GM10266 (cell line): ENCODE data around the gene ANKRD44.

Experiments used
- DNase-seq: peaks from one replicate; pipeline ENCODE4 v3.0.0; 2012; ENCODE audit errors: extremely low spot score
- TF ChIP-seq, protein P1 (sequence below): IDR thresholded peaks from 2 replicates; pipeline ENCODE4 v1.5.1; 2012; ENCODE audit warnings: mild to moderate bottlenecking, low read depth; ENCODE audit not compliant: control insufficient read depth, insufficient read depth; ENCODE audit errors: missing control alignments

Gene ANKRD44

DNA sequence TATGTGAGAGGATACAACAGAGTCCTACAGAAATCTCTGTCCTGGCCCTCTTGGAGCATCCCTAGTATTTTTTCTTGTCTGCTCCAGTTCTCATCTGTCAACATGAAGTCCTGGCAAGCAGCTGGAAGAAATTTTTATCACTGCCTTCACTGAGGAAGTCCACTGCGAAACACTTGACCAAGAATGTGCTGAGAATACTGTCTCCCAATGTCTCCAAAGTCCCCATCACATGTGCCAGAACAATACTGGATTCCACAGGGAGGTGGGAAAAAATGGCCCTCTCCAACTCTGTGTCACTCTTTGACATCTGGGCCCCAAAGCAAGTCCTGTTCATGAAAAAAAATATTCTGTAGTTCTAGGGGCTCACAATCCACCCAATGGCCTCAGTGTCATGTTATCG lies 351.3 kb downstream of the ANKRD44 start:
- TF ChIP-seq, protein P1, sequence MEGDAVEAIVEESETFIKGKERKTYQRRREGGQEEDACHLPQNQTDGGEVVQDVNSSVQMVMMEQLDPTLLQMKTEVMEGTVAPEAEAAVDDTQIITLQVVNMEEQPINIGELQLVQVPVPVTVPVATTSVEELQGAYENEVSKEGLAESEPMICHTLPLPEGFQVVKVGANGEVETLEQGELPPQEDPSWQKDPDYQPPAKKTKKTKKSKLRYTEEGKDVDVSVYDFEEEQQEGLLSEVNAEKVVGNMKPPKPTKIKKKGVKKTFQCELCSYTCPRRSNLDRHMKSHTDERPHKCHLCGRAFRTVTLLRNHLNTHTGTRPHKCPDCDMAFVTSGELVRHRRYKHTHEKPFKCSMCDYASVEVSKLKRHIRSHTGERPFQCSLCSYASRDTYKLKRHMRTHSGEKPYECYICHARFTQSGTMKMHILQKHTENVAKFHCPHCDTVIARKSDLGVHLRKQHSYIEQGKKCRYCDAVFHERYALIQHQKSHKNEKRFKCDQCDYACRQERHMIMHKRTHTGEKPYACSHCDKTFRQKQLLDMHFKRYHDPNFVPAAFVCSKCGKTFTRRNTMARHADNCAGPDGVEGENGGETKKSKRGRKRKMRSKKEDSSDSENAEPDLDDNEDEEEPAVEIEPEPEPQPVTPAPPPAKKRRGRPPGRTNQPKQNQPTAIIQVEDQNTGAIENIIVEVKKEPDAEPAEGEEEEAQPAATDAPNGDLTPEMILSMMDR: no peak
- no peak for DNase-seq

DNA sequence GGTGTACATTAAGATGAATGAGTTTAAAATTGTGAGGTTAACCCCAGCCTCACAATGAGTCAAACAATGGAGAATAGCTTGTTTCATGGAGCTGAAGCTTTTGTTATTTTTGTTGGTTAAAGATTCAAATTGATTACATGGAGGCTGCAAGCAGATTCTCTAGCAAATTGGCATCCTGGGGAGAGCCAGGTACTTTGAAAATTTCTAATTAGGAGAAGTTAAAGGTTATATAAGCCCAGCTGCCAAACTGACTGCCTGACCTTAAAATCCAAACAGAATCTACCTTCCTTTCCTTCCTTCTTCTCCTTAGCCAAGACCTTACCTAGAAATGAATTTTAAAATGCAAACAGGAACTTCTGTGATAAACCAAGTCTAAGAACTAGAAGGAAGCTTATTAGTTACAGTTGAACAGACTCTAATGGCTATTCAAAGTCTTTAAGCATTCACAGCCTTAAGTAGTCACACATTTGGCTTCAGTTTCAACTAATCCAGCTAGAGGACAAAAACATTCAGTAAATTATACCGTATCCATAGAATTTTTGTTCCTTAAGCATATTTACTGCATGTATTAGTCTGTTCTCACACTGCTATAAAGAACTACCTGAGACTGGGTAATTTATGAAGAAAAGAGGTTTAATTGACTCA lies 352.6 kb downstream of the ANKRD44 start:
- no peak for DNase-seq
- TF ChIP-seq, protein P1: no peak

DNA sequence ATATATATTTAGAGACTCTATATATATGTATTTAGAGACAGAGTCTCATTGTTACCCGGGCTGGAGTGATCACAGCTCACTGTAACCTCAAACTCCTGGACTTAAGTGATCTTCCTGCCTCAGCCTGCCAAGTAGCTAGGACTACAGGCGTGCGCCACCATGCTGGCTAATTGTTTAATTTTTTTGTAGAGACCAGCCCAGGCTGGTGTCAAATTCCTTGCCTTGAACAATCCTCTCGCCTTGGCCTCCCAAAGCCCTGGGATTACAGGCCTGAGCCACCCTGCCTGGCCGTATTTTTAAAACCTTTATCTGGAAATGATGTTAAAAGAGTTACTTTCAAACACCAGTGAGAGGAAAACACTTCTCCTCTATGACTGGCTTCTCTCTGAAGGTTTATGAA lies 353.1 kb downstream of the ANKRD44 start:
- TF ChIP-seq, protein P1: no peak
- no peak for DNase-seq

DNA sequence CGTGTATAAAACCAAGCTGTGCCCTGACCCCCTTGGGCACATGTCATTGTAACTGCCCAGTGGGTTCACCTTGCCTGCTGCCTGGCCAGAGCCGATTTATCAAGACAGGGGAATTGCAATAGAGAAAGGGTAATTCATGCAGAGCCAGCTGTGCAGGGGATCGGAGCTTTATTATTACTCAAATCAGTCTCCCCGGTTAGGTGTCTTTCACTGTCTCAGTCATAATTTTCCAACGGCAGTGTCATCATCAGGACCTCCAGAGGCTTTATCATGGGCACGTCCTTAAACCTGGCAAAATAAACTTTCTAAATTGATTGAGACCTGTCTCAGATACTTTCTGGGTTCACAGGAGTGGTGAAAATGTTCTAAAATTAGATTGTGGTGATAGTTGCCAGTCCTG lies 354.5 kb downstream of the ANKRD44 start:
- TF ChIP-seq, protein P1: no peak
- DNase-seq: no peak

DNA sequence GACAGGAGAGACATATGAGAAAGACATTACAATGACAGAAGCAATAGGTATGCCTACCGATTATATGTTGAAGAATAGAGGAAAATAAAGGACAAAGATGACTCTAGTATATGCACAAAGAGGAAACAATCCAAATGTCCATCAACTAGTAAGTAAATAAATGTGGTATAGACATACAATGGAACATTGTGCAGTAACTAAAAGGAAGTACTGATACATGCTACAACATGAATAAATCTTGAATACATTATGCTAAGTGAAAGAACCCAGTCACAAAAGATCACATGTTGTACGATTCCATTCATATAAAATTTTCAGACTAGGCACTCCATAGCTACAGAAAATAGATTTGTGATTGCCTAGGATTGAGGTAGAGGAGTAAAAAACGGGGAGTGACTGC lies 355.5 kb downstream of the ANKRD44 start:
- TF ChIP-seq, protein P1: no peak
- DNase-seq: no peak

DNA sequence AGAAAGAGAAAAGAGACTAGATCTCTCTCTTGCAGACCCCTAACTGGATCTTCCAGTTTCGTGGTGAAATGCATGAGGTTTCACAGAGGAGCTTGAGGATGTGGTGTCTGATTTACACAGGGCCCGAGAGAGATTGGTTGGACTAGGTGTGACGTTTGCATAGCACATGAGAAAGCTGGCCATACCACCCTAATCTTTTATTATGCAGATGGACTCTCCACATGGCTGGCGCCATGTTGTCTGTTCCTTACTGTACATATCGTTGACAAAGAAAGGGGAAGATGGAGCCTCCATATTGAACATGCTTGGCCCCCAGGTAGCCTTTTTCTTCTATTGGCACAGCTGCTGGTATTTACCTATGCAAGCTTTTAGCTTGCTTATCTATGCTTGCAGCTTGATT lies 356.6 kb downstream of the ANKRD44 start:
- TF ChIP-seq, protein P1: no peak
- DNase-seq: no peak

DNA sequence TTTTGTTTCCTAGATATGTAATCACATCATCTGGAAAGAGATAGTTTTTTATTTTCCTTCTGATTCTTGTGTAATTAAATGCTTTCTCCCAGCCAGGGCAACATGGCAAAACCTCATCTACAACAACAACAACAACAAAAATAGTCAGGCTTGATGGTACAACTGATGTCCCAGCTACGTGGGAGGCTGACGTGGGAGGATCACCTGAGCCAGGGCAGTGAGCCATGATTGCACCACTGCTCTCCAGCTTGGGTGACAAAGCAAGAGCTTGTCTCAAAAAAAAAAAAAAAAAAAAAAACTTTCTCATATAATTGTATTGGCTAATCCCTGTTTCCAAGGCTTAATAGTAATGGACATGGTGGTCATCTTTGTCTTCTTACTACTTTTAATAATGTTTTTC lies 357.6 kb downstream of the ANKRD44 start:
- TF ChIP-seq, protein P1: no peak

More for the DNA sequence above, 357.6 kb downstream of the ANKRD44 start:
- DNase-seq: no peak
